HG03520 (cell line): Measurements from ENCODE around the gene ODC1.

ENCODE experiments used
- ATAC-seq: cut with Tn5 transposase; IDR thresholded peaks from one replicate; pipeline ENCODE4 v1.9.1; 2021; ENCODE audit warnings: mild to moderate bottlenecking, moderate library complexity; ENCODE audit not compliant: unreplicated experiment

Gene ODC1

DNA sequence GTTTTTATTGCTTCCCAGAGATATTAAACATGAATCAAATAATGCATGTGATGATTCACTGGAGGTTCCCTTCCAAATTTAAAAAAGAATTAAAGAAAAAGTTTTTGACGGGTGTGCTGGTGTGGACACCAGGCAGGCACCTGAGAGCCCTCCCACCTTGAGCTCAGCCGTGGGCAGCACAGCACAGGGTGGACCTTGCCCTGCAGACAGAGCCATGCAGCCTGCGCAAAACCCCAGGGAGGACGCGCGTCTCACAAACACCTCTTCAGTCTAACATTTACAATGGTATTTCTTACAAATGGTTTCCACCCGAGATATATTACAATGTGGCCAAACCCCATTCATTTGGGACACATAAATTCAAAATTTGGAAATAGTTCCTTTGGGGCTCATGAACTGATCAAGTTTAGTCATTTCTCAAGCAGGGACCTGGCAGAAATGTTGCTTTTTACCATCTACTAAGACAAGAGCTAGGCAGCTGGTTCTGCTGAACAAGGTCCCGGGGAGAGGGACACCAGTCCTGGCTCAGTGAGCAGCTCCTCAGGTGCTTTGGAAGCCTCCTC lies 45.4 kb downstream of the ODC1 start:
- ATAC-seq, result no peak

GRCh38 chr2:10402062-10402585 lies 46.0 kb downstream of the ODC1 start:
- ATAC-seq, result no peak

DNA sequence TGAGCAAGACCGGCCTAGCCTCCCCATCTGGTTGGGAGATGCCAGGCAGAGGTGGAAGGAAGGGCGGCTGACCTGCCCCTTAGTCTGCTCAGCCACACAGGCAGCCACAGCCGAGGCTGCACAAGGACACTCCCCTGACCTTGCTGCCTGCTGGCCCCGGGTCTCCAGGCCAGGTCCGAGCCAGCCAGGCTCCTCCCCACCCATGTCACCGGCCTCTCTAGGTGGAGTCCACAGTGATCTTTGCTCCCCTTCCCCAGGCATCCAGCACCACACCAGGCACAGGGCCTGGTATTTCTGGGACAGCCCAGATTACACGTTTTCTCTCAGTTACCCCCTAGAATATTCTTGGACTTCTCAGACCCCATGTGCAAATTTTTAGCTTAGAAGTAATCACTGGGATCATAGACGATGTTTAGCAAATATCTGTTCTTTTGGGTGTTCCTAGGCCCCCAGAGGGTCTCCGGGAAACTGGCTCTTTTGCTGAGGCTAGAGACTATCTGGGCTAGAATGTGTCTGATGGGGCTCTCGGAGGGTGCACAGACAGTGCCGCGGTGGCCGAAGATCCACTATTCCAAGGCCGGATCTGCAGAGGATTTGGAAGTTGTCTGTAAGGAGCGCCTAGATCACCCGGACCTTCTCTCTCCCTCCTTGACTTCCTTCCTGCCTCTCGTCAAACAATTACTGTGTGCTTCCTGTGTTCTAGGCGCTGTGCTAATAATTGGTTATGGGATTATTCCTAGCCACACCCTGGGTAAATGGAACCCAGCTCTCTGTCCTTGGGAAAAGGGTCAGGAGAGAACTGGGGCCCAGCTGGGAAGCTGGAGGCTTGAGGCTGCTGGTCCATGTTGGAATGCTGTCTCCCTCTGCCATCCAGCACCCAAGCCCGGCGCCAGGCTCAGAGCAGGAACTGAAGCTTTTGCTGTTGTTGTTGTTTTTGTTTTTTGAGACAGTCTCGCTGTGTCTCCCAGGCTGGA lies 46.9 kb downstream of the ODC1 start:
- ATAC-seq, result no peak

DNA sequence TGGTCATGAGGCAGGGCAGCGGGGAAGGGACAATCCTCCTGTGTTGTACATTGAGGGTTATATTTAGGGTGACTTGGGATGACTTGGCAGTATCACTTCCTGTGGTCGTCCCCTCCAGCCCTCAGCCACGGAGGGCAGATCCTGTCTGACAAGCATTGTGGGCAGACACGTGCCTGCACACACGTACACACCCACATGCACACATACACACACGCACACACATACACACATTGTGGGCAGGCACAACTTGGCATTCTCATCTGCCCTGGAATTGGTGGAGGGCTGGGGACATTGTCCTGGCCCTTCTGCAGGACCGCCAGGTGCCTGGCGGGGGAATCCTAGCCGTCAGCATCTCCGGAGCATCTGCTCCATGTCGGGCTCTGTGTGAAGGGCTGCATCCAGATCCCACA lies 47.6 kb downstream of the ODC1 start:
- ATAC-seq, result no peak

- no peak for ATAC-seq
These were observed 48.1 kb downstream of the ODC1 start for GRCh38 chr2:10400002-10400401.

DNA sequence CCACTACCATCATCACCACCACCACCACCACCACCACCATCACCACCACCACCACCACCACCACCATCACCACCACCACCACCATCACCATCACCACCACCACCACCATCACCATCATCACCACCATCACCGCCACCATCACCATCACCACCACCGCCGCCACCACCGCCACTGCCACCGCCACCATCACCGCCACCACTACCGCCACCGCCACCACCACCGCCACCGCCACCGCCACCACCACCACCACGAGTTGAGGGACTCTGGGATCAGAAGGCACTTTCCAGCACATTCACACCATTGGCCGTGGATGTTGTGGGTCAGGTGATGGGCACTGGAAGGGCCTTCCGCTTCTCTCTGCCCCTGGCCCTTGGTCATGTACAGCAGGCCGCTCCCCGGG lies 48.8 kb downstream of the ODC1 start:
- no peak for ATAC-seq

DNA sequence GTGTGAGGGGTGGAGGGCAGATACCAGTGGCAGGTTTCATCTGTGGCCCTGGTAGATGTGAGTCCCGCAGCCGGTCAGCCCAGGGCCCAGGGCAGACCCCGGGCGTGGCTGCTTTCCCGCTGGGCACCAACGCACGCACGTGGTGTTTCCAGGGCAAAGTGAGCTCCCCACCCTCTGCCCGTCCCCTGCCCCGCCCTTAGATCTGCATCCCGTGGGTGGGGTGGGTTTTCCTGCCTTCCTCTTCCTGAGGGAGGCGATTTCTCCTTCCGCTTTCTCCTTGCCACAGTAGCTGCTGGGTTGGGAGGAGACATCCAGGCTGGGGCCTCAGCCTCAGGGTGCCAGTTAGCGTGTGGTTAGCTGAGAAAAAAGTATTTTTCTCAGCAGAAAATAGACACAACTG lies 49.6 kb downstream of the ODC1 start:
- no peak for ATAC-seq

GRCh38 chr2:10397878-10398277 lies 50.2 kb downstream of the ODC1 start:
- ATAC-seq, result no peak

DNA sequence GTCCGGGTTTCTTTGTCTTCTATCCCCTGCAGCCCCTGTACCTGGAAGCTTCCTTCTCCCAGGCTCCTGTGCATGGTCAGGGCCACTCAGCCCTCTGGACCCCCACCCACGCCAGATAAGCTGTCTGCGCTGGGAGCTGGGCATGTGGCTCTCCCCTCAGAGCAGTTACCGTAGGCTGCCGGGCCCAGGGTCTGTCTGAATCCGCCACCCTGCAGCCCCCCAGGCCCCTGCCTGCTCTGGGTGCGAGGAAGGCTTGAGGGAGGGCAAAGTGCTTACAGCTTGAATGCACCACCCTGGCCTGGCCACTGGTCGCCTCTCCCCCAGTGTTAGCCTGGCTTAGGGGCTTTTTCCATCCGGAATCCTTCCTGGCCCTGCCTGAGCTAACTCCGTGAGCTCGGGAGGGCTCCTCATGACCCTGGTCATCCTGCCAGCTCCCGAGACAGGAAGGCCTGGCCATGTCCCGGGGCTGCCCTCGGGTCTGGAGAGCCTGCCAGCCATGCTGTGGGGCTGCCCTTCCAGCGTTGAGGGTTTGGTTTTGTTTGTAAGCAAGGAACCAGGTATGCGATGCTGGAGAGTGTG lies 50.7 kb downstream of the ODC1 start:
- ATAC-seq, result no peak

DNA sequence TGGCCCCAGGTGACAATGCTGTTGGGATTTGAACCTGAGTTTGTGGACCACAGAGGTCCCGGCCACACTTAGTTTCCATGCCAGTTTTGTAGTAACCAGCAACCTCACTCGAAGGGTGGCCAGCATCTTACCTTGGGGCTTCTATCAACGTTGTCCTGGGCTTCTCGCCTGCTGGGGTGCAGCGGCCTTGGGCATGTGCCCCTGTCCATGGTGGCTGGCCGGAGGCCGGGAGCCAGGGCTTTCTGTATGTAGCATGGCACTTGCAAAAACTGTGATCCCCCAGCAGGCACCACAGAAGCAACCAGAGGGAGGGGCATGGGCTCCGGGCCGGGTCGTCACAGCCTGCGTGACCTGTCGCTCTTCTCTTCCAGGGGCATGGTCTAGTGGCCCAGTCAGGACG lies 51.7 kb downstream of the ODC1 start:
- ATAC-seq, result no peak

- no peak for ATAC-seq
These were observed 52.2 kb downstream of the ODC1 start for GRCh38 chr2:10395893-10396292.

- ATAC-seq, result no peak
These were observed 54.5 kb downstream of the ODC1 start for GRCh38 chr2:10393640-10393982.

DNA sequence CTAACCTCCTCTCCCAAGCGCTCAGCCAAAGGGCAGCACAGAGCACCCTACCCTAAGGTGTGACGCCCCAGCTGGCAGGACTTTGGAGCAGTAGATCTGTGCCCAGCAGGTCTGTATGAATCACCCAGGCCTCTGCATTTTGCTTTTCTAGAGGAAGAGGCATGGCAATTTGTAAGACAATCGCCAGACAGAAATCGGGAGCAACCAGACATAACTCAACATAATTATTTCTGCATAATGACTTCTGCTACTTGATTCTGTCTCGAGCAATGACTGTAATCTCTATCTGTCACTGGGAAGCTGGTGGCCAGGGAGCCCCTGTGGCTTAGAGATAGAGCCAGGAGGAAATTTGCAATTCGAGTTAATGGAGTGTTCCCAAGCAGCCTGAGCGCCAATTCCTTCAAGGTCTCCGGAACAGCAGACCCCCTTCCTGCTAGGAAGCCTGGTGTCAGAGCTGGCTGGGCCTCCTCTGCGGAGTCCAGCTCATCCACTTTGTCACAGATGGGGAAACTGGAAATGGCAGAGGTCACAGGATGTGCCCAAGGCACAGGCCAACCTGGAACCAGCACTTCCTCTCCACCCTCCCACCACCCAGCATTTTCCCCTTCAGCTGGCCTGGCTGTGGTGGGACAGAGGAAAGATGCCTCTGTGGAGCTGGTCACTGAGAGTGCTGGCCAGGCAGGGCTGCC lies 55.0 kb downstream of the ODC1 start:
- no peak for ATAC-seq

DNA sequence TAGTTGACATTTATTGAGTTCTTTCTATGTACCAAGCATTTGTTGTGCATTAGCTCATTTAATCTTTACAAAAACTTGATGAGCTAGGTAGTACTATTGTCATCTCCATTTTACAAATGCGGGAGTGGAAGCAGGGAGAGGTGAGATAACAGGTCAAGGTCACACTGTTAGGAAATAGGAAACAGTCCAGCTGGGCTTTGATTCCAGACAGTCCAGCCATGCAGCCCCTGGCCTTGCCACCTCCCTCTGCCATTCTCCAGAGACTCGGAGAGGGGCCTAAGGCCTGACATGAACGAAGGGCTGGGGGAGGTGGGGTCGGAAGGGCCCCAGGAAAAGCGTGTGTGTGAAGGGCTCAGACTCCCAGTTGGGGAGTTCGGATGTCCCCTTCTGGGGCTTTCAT lies 55.6 kb downstream of the ODC1 start:
- no peak for ATAC-seq

GRCh38 chr2:10392100-10392499 lies 56.0 kb downstream of the ODC1 start:
- ATAC-seq, result no peak

DNA sequence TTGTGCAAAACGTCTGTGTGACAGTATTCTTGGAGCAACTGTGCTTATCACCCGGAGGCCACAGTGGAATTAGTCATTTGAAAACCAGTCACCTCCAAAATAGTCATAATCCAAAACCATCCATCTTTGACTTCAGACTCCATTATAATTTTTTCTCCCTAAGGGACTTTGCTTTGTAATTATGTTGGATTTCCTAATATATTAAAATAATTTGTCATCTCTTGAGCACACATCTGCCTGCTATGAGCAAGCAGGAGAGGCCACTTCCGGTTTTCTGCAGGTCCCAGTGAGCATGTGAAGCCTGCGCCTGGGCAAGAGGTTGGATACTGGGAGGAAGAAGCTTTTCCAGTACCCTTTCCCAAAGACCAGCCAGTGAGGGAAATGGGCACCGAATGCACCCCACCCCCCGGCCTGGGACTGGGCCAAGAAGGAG lies 57.7 kb downstream of the ODC1 start:
- no peak for ATAC-seq
